ENCODE measurements around the gene SV2B.

SV2B gene

DNA sequence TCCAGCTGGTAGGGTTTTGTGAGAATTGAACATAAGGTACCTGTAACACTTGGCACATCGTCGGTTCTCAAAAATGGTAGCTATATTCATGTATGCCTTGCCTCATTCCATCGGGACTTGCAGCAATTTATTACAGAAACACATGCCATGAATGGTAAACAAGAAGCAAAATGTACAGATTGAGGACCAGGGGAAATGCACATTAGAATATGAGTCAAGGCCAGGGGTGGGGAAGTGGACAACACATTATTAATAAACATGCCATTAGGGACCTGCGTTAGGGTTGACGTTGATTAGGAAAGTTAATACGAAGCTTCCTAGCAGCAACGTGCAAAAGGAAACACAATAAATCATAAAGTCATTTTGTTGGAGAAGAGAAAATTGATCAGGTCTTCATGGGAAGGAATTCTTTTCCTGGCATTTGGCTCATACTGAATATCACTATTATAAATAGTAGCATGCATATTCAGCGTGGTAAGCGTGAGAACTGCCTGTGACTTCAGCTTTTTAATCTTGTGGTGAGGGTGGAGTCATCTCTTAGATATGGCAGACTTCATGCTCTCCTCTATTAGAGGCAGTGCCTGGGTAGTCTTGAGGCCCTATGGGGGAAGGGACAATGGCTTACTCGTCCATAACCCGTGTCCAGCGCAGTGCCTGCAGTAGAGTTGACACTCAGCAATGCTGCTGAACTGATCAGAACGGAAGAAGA lies 184.9 kb downstream of the SV2B start (continued):
- TF ChIP-seq, protein P1, sequence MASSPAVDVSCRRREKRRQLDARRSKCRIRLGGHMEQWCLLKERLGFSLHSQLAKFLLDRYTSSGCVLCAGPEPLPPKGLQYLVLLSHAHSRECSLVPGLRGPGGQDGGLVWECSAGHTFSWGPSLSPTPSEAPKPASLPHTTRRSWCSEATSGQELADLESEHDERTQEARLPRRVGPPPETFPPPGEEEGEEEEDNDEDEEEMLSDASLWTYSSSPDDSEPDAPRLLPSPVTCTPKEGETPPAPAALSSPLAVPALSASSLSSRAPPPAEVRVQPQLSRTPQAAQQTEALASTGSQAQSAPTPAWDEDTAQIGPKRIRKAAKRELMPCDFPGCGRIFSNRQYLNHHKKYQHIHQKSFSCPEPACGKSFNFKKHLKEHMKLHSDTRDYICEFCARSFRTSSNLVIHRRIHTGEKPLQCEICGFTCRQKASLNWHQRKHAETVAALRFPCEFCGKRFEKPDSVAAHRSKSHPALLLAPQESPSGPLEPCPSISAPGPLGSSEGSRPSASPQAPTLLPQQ (tag by site-specific recombination; IDR thresholded peaks at IDR 0.05) = no peak
- TF ChIP-seq, protein P2, sequence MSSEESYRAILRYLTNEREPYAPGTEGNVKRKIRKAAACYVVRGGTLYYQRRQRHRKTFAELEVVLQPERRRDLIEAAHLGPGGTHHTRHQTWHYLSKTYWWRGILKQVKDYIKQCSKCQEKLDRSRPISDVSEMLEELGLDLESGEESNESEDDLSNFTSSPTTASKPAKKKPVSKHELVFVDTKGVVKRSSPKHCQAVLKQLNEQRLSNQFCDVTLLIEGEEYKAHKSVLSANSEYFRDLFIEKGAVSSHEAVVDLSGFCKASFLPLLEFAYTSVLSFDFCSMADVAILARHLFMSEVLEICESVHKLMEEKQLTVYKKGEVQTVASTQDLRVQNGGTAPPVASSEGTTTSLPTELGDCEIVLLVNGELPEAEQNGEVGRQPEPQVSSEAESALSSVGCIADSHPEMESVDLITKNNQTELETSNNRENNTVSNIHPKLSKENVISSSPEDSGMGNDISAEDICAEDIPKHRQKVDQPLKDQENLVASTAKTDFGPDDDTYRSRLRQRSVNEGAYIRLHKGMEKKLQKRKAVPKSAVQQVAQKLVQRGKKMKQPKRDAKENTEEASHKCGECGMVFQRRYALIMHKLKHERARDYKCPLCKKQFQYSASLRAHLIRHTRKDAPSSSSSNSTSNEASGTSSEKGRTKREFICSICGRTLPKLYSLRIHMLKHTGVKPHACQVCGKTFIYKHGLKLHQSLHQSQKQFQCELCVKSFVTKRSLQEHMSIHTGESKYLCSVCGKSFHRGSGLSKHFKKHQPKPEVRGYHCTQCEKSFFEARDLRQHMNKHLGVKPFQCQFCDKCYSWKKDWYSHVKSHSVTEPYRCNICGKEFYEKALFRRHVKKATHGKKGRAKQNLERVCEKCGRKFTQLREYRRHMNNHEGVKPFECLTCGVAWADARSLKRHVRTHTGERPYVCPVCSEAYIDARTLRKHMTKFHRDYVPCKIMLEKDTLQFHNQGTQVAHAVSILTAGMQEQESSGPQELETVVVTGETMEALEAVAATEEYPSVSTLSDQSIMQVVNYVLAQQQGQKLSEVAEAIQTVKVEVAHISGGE (tag by site-specific recombination; conservative IDR thresholded peaks at IDR 0.05; ENCODE audit: low read depth) = no peak
- TF ChIP-seq, protein P3, sequence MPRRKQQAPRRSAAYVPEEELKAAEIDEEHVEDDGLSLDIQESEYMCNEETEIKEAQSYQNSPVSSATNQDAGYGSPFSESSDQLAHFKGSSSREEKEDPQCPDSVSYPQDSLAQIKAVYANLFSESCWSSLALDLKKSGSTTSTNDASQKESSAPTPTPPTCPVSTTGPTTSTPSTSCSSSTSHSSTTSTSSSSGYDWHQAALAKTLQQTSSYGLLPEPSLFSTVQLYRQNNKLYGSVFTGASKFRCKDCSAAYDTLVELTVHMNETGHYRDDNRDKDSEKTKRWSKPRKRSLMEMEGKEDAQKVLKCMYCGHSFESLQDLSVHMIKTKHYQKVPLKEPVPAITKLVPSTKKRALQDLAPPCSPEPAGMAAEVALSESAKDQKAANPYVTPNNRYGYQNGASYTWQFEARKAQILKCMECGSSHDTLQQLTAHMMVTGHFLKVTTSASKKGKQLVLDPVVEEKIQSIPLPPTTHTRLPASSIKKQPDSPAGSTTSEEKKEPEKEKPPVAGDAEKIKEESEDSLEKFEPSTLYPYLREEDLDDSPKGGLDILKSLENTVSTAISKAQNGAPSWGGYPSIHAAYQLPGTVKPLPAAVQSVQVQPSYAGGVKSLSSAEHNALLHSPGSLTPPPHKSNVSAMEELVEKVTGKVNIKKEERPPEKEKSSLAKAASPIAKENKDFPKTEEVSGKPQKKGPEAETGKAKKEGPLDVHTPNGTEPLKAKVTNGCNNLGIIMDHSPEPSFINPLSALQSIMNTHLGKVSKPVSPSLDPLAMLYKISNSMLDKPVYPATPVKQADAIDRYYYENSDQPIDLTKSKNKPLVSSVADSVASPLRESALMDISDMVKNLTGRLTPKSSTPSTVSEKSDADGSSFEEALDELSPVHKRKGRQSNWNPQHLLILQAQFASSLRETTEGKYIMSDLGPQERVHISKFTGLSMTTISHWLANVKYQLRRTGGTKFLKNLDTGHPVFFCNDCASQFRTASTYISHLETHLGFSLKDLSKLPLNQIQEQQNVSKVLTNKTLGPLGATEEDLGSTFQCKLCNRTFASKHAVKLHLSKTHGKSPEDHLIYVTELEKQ (tag by site-specific recombination; IDR thresholded peaks at IDR 0.05; ENCODE audit: borderline replicate concordance) = no peak
- no peak for TF ChIP-seq ZNF138 (tag by site-specific recombination; IDR thresholded peaks at IDR 0.05; ENCODE audit: borderline replicate concordance)
- TF ChIP-seq, protein P4, sequence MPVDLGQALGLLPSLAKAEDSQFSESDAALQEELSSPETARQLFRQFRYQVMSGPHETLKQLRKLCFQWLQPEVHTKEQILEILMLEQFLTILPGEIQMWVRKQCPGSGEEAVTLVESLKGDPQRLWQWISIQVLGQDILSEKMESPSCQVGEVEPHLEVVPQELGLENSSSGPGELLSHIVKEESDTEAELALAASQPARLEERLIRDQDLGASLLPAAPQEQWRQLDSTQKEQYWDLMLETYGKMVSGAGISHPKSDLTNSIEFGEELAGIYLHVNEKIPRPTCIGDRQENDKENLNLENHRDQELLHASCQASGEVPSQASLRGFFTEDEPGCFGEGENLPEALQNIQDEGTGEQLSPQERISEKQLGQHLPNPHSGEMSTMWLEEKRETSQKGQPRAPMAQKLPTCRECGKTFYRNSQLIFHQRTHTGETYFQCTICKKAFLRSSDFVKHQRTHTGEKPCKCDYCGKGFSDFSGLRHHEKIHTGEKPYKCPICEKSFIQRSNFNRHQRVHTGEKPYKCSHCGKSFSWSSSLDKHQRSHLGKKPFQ (tag by site-specific recombination; IDR thresholded peaks at IDR 0.05) = no peak

DNA sequence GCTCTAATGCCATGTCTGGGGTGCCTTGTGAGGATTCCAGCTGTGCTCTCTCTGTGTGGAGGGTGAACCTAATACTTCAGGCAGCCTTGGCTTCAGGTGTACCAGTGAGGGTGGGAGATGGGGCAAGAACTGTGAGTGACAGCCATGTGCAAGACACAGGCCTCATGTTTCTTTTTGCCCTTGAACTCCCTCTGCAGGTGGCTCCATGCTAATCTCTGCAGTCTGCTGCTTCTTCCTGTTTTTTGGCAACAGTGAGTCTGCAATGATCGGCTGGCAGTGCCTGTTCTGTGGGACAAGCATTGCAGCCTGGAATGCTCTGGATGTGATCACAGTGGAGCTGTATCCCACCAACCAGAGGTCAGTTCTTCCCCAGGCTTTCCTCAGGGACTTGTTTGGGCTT lies 189.3 kb downstream of the SV2B start:
- TF ChIP-seq ZBTB17 (tag by site-specific recombination; IDR thresholded peaks at IDR 0.05) (peak; percentile 87), ZNF654 (tag by site-specific recombination; IDR thresholded peaks at IDR 0.05; ENCODE audit: low read depth) (no peak), ZNF76 (tag by site-specific recombination; IDR thresholded peaks at IDR 0.05; ENCODE audit: borderline replicate concordance, low read depth) (no peak), ZNF214 (tag by site-specific recombination; IDR thresholded peaks at IDR 0.05; ENCODE audit: borderline replicate concordance) (no peak), ZNF549 (tag by site-specific recombination; IDR thresholded peaks at IDR 0.05) (no peak), ZNF19 (tag by site-specific recombination; IDR thresholded peaks at IDR 0.05; ENCODE audit: low read depth) (no peak), ZFP37 (tag by site-specific recombination; IDR thresholded peaks at IDR 0.05) (no peak)
- Histone ChIP-seq H3K36me3 (ENCODE audit: control insufficient read depth in 2 of 2, insufficient read depth in 1 of 2, low read length in 2 of 2) (no peaks in the 10 kb centered on the region), H3K9me3 (ENCODE audit: control insufficient read depth, insufficient read depth, low read depth, low read length) (no peaks in the 10 kb centered on the region), H3K4me1 (ENCODE audit: control insufficient read depth, insufficient read depth, low read length) (no peaks in the 10 kb centered on the region), H3K4me3 (ENCODE audit: low read depth, low read length) (no peak overlapping the region), H3K27ac (ENCODE audit: extremely low read depth, low read depth, low read length) (no peak overlapping the region)
- ChIA-PET POLR2A (no interaction called here), CTCF (interaction anchor here (0.7 to 1.1 kb wide), 4 partner anchors 12 to 240 kb away, joined by 3 to 5 read pairs (median 4); no protein-coding TSS in a partner anchor)
